HG02981 (cell line): Measurements from ENCODE around the gene EVA1C.
"Not testable (repeated sequence)": the region's sequence is repeated elsewhere in the genome, so short reads cannot be mapped to it uniquely, and the experiment has no call there.

ENCODE experiments used
- ATAC-seq: cut with Tn5 transposase; IDR thresholded peaks from one replicate; pipeline ENCODE4 v1.9.1; 2021; ENCODE audit warnings: mild to moderate bottlenecking, moderate library complexity; ENCODE audit not compliant: unreplicated experiment

The EVA1C gene

GRCh38 chr21:32521736-32522355, 109.3 kb downstream of the EVA1C start:
- no peak for ATAC-seq

- ATAC-seq, result no peak
These were observed 111.0 kb downstream of the EVA1C start for GRCh38 chr21:32523463-32523862.

GRCh38 chr21:32523988-32524719, 111.6 kb downstream of the EVA1C start:
- no peak for ATAC-seq

- ATAC-seq, result no peak
These were observed 112.8 kb downstream of the EVA1C start for GRCh38 chr21:32525282-32525681.

GRCh38 chr21:32529679-32530078, 117.2 kb downstream of the EVA1C start:
- no peak for ATAC-seq

- ATAC-seq, result not testable (repeated sequence)
These were observed 118.3 kb downstream of the EVA1C start for GRCh38 chr21:32530809-32531208.

GRCh38 chr21:32531561-32531960, 119.1 kb downstream of the EVA1C start:
- ATAC-seq, result not testable (repeated sequence)

DNA sequence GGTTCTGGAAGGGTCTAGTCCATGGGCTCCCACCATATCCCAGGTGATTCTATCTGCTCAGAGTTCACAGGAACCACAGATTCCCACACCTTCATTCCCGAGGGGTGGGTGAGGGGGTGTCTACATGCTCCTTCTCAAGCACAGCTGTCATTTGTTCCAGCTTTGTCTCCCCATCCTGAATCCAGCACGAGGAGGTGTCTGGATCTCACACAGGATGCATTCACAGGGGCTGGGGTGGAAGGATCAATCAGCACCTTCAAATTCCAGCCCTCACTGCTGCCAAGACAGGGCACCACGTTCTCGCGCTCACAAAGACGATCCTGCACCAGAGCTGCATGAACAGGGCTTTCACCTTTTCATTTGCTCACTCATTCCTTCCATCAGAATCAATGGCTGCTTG, 120.1 kb downstream of the EVA1C start:
- ATAC-seq, result no peak

DNA sequence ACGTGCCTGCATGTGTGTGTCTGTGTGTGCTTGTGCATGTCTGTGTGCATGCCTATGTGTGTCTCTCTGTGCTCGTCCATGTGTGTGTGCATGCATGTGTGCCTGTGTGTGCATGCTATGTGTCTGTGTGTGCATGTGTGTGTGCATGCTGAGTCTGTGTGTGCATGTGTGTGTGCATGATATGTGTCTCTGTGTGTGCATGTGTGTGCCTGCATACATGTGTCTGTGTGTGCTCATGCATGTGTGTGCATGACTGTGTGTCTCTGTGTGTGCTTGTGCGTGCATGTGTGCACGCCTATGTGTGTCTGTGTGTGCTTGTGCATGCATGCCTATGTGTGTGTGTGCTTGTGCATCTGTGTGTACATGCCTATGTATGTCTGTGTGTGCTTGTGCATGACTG, 120.5 kb downstream of the EVA1C start:
- ATAC-seq, result no peak

DNA sequence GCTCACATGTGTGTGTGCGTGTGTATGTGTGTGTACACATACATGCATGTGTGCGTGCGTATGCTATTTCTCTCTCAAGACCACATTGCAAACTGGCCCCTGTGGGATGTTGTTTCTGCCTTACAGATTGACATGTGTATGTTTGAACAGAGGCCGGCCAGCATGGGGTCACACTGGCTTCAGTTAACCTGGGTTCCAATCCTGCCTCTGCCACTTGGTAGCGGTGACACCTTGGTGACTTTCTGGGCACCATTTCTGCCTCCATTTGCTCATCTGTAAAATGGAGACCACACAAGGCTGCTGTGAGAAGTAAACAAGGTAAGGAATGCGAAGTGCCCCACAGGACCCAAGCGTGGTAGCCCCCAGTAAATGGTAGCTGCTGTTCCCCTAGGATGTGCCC, 121.1 kb downstream of the EVA1C start:
- no peak for ATAC-seq

GRCh38 chr21:32534113-32534512, 121.6 kb downstream of the EVA1C start:
- no peak for ATAC-seq

GRCh38 chr21:32535612-32536011, 123.1 kb downstream of the EVA1C start:
- no peak for ATAC-seq

DNA sequence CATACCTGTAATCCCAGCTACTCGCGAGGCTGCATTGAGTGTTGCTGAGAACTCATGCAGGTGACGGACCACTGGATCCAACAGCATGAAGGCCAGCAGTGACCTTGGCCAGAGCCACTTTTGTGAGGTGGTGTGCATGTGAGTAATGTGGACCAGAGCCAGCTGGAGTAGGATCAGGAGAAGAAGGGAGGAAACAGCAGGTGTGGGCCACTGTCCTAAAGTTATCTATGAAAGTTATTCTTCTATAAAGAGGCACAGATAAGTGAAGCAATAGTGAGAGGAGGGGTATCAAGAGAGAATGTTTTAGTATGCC, 125.0 kb downstream of the EVA1C start:
- ATAC-seq, result no peak

DNA sequence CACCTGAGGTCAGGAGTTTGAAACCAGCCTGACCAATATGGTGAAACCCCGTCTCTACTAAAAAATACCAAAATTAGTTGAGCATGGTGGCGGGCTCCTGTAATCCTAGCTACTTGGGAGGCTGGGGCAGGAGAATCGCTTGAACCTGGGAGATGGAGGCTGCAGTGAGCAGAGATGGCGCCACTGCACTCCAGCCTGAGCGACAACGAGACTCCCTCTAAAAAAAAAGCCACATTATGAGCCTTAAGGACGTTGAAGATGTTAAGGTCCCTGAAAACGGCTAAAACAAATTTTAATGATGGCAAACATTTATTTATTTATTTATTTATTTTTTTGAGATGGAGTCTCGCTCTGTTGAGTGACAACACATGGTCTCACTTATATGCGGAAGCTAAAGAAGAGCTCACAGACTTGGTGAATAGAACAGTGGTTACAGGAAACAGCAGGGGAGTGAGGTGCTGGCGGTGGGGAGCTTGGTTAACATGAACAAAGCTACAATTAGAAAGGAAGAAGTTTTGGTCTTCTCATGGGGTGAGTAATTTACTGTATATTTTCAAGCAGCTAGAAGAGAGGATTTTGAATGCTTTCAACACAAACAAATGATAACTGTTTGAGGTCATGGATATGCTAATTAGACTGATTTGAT, 125.8 kb downstream of the EVA1C start:
- ATAC-seq, result no peak

DNA sequence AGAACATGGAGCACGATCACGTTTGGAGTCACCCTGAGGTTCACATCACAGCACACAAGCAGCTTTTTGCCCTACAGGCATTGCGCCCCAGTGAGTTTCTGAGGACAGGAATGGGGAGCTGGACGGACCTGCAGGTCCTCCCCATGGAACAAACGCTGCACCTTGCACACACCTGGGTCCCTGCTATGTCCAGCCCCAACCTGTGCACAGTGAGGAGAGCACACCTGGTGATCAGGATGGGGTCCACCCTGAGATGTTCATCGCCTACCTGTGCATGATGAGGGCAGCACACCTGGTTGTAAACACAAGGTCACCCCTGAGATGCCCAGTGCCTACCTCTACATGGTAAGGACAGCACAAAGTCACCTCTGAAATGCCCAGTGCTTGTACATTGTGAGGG, 126.9 kb downstream of the EVA1C start:
- ATAC-seq, result no peak

- ATAC-seq, result not testable (repeated sequence)
These were observed 130.6 kb downstream of the EVA1C start for GRCh38 chr21:32543056-32543455.

- no peak for ATAC-seq
These were observed 131.5 kb downstream of the EVA1C start for GRCh38 chr21:32543975-32544374.

- ATAC-seq, result no peak
These were observed 132.2 kb downstream of the EVA1C start for GRCh38 chr21:32544697-32545096.

DNA sequence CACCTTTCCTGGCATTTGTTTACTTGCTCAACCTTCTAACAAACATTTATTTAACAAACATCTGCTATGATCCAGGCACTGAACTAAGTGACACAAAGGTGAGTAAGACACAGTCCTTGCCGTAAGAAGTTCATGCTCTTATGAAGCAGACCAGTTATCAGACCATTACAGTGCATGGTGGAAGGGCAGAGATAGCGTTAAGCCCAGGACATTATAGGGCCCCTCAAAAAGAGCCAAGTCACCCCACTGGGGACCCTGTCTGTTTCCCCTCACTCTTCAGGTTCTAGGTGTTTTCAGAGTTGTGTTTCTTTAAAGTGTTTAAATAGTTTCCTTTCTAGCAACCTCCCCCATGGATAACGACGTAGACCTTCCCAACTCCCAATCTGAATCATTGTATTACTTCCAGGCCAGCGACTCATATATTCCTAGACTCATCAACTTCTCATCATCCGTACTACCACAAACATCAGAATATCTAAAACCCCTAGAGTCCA, 133.5 kb downstream of the EVA1C start:
- ATAC-seq, result no peak

GRCh38 chr21:32547018-32547417, 134.5 kb downstream of the EVA1C start:
- ATAC-seq, result no peak

GRCh38 chr21:32548978-32549377, 136.5 kb downstream of the EVA1C start:
- no peak for ATAC-seq

DNA sequence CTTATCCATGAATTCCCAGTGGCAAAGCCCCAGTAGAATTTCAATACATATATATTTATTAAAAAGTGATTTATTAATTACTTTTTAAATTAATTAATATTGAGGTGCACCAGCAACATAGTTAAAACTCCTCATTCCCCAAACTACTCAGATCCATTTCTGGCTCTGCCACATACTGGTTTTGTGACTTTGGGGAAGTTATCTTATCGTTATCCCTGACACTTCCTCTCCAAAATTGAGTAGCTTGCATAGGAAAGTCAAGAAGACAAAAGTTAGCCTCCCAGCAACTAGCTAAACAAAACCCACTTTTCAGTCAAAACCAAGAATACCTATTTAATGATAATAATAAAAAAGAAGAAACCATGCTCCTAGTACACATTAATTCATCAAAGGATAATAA, 136.9 kb downstream of the EVA1C start:
- ATAC-seq, result no peak
